Peyer's patch (tissue), 4 donors: ENCODE measurements around the gene SHISA8. TPM values are rescaled to one million over a fixed set of nuclear protein-coding genes. Genes with fewer than 3 reads are reported as not detected.

ENCODE experiments used
- DNase-seq, 3 donors: peaks; one replicate each; pipeline ENCODE4 v3.0.0-alpha.2; 2017 to 2019
- H3K27ac ChIP-seq, 4 donors: fragments of 200-600 bp; sonication (generic); one replicate each; pipeline ENCODE4 v1.5.1; 2016 to 2019
- H3K27me3 ChIP-seq, 2 donors: fragments of 200-600 bp; sonication (generic); one replicate each; pipeline ENCODE4 v1.5.1; 2019
- H3K36me3 ChIP-seq, 3 donors: fragments of 200-600 bp; sonication (generic); one replicate each; pipeline ENCODE4 v1.5.1; 2016 to 2019
- H3K4me1 ChIP-seq, 4 donors: fragments of 200-600 bp; sonication (generic); one replicate each; pipeline ENCODE4 v1.5.1; 2016 to 2019
- H3K4me3 ChIP-seq, 4 donors: fragments of 200-600 bp; sonication (generic); 1 replicate in 3 of 4; 2 replicates in 1 of 4; pipeline ENCODE4 v1.5.1; 2016 to 2019; ENCODE audit warnings: mild to moderate bottlenecking in 1 of 4
- H3K9me3 ChIP-seq, 4 donors: fragments of 200-600 bp; sonication (generic); one replicate each; pipeline ENCODE4 v1.5.1; 2016 to 2019; ENCODE audit warnings: mild to moderate bottlenecking in 1 of 4
- POLR2A ChIP-seq, 2 donors: fragments of 450-650 bp; IDR thresholded peaks; one replicate each; pipeline ENCODE4 v1.5.1; 2017; ENCODE audit warnings: antibody characterized with exemption in 2 of 2, mild to moderate bottlenecking in 2 of 2, moderate library complexity in 2 of 2
- small RNA-seq, 2 donors: library from RNA; depleted of rRNA; stranded (forward); fragments of <200 nt; gene quantifications; one replicate each; pipeline ENCODE3, GENCODE V24; 2016
- total RNA-seq, 4 donors: library from RNA; depleted of rRNA; stranded (reverse); fragments of >200 nt; gene quantifications; one replicate each; pipeline ENCODE4 v1.1.0, GENCODE V29; 2016
- TF ChIP-seq, protein P1 (sequence below), 6 experiments: fragments of 450-650 bp in 4 of 6; fragments of 200-600 bp in 2 of 6; sonication (generic) in 1 of 6; IDR thresholded peaks; one replicate each; pipeline ENCODE4 v1.5.1; 2017 to 2019; ENCODE audit warnings: antibody characterized with exemption in 6 of 6, mild to moderate bottlenecking in 3 of 6, moderate library complexity in 1 of 6

Gene SHISA8
- total RNA-seq, 4 donors from 2014 or later = not detected

DNA sequence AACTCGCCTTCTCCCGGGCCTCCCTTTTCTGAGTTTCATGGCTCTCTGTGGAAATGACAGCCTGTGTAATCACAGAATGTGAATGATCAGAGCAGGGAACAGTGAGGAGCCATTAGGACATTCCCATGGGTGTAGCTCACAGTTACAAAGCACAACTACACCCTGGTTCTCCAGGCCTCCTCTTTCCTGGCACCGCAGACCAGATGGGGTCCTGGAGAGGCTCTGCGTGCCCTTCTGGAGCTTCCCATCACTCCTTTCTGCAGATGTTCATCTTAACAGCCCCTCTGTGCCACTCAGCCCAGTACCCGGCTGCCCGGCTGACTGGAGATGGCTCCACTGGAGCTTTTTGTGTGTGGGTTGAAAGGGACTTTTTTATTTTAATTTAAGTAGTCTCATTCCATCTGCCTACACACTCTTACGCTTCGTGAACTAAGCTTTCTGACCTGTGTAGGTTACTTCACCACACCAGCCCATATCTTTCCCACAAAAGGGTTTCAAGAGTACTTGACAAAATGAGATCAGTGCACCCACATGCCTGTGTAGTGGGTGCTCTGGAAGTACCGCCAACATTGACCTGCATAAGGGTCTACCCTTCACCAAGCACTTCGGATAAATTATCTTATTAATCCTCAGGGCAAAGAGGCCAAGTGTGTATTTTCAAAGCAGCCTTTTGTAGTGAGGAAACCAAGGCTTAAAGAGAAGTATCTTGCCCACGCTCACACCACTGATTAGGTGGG is 52.2 kb downstream of the SHISA8 start:
- Histone ChIP-seq H3K27me3 (no peaks in the 10 kb centered on the region), H3K27ac (peak overlapping the region; percentile 62 to 84 (median 73)), H3K4me3 (no peak overlapping the region), H3K9me3 (no peaks in the 10 kb centered on the region), H3K36me3 (peaks cover 0 to 13% (median 0%) of the 10 kb centered on the region in 3 donors), H3K4me1 (peaks cover 0 to 24% (median 12%) of the 10 kb centered on the region in 4 donors)
- TF ChIP-seq, protein P1, sequence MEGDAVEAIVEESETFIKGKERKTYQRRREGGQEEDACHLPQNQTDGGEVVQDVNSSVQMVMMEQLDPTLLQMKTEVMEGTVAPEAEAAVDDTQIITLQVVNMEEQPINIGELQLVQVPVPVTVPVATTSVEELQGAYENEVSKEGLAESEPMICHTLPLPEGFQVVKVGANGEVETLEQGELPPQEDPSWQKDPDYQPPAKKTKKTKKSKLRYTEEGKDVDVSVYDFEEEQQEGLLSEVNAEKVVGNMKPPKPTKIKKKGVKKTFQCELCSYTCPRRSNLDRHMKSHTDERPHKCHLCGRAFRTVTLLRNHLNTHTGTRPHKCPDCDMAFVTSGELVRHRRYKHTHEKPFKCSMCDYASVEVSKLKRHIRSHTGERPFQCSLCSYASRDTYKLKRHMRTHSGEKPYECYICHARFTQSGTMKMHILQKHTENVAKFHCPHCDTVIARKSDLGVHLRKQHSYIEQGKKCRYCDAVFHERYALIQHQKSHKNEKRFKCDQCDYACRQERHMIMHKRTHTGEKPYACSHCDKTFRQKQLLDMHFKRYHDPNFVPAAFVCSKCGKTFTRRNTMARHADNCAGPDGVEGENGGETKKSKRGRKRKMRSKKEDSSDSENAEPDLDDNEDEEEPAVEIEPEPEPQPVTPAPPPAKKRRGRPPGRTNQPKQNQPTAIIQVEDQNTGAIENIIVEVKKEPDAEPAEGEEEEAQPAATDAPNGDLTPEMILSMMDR (IDR thresholded peaks at IDR 0.05) = no peak
- DNase-seq = peak in 2 of 3 donors; percentile 30 to 58

DNA sequence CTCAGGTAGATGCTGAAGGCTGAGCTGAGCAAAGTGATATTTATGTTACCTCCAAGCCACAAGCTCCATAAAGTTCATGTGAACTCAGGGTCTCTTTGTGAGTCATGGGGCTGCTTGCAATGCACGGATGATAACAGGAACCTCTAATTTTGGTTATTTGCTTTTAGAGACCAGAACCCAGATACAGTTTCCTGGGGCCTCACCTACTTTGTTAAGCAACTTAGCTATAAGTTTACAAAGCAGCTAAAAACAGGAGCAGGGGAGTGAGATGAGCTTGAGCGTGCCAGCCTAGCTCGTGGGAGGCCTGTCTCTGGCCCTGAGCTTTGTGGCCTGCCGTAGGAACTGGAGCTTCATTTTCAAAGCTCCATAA is 52.7 kb downstream of the SHISA8 start:
- Histone ChIP-seq H3K4me3 (no peak overlapping the region), H3K4me1 (peaks cover 0 to 28% (median 15%) of the 10 kb centered on the region in 4 donors), H3K27ac (peak overlapping the region; percentile 62 to 84 (median 73)), H3K27me3 (no peaks in the 10 kb centered on the region), H3K9me3 (no peaks in the 10 kb centered on the region), H3K36me3 (peaks cover 0 to 7% (median 0%) of the 10 kb centered on the region in 3 donors)
- TF ChIP-seq, protein P1 (IDR thresholded peaks at IDR 0.05) = no peak
- no peak for TF ChIP-seq POLR2A (IDR thresholded peaks at IDR 0.05)
- peak in 2 of 3 donors; percentile 55 to 76 for DNase-seq

Small RNAs within 50 kb of the gene (small RNA-seq; reads per million reads assigned to genes)
- 2.9 to 3.0 reads per million in 2 donors for gene MIR33A

Other genes starting within 250 kb of the SHISA8 start
- 10 to 100 TPM; 51.5 to 87.5 (median 58.6) TPM for gene SNU13, start 226.2 kb downstream of the SHISA8 start, total RNA-seq
- gene MEI1, start 215.6 kb downstream of the SHISA8 start, total RNA-seq = 10 to 100 TPM in 2 of 4 donors, 1 to 10 TPM in 2; 1.1 to 20.6 (median 11.7) TPM
- gene CCDC134, start 114.4 kb downstream of the SHISA8 start, total RNA-seq = 10 to 100 TPM in 2 of 4 donors, 1 to 10 TPM in 2; 8.1 to 20.6 (median 10.2) TPM
- gene SREBF2, start 82.0 kb downstream of the SHISA8 start, total RNA-seq = 100 to 1,000 TPM in 3 of 4 donors, 10 to 100 TPM in 1; 66.0 to 221 (median 144) TPM
- gene TNFRSF13C, start 11.7 kb upstream of the SHISA8 start, total RNA-seq = 10 to 100 TPM in 1 of 4 donors, 1 to 10 TPM in 2, under 1 TPM in 1; 0.35 to 52.8 (median 3.2) TPM
- 10 to 100 TPM; 14.2 to 71.0 (median 17.8) TPM for gene CENPM, start 32.1 kb upstream of the SHISA8 start, total RNA-seq
- not detected for gene SEPTIN3, start 54.4 kb upstream of the SHISA8 start, total RNA-seq
- gene WBP2NL, start 83.7 kb upstream of the SHISA8 start, total RNA-seq = 1 to 10 TPM; 2.1 to 4.0 (median 3.4) TPM
- 100 to 1,000 TPM in 1 of 4 donors, 10 to 100 TPM in 3; 31.4 to 102 (median 86.9) TPM for gene NAGA, start 155.7 kb upstream of the SHISA8 start, total RNA-seq
- 10 to 100 TPM in 1 of 4 donors, 1 to 10 TPM in 3; 5.8 to 14.6 (median 7.6) TPM for gene PHETA2, start 159.2 kb upstream of the SHISA8 start, total RNA-seq
- gene SMDT1, start 164.6 kb upstream of the SHISA8 start, total RNA-seq = 10 to 100 TPM in 3 of 4 donors, 1 to 10 TPM in 1; 9.9 to 18.2 (median 17.0) TPM
- 10 to 100 TPM; 57.2 to 88.1 (median 61.0) TPM for gene NDUFA6, start 175.7 kb upstream of the SHISA8 start, total RNA-seq
- gene CYP2D6, start 215.7 kb upstream of the SHISA8 start, total RNA-seq = 100 to 1,000 TPM in 2 of 4 donors, 10 to 100 TPM in 2; 18.2 to 329 (median 117) TPM